ENCODE data around the gene COL4A1. TPM values are rescaled to one million over a fixed set of nuclear protein-coding genes. Genes with fewer than 3 reads are reported as not detected.

COL4A1 gene
- total RNA-seq, 1 donor from 2014 or later = 105 TPM

DNA sequence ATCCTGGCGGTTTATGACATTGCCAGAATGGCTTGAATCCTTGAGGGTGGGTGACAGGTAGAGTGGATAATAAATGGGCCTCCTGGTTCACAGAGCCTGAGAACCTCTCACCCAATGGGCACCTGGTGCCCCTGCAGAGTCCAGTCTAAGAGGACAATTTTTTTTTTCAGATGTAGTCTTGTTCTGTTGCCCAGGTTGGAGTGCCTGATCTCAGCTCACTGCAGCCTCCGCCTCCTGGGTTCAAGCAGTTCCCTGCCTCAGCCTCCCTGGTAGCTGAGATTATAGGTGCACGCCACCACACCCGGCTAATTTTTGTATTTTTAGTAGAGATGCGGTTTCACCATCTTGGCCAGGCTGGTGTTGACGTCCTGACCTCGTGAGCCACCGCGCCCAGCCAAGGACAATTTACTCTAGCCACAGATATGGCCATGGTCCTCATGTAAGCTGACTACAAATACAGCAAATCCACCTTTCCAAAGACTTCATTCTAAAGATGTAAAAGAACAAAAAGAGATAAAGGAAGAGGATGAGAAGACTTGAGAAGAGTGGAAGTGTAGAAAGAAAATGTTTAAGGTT, 33.1 kb upstream of the COL4A1 start:
- no peak for TF ChIP-seq EZH2 (IDR thresholded peaks at IDR 0.05)
- H3K79me2 ChIP-seq (ENCODE audit: low read depth) = peaks cover 65% of the 10 kb centered on the region
- Mint-ChIP-seq H3K27me3 (ENCODE audit: insufficient read depth, low read depth) (peaks cover 3% of the 10 kb centered on the region), H3K27ac (no peak overlapping the region), H3K9me3 (peaks cover 15% of the 10 kb centered on the region), H3K4me3 (no peak overlapping the region), H3K36me3 (peaks cover 36% of the 10 kb centered on the region), H3K4me1 (peaks cover 52% of the 10 kb centered on the region)
- no peaks in the 10 kb centered on the region for H3K9me3 ChIP-seq (ENCODE audit: low read depth)
- DNase-seq (ENCODE audit: low spot score) = no peak
- H3K27ac ChIP-seq = no peak overlapping the region
- peaks cover 27% of the 10 kb centered on the region for H3F3A ChIP-seq (ENCODE audit: low read depth)
- H2AFZ ChIP-seq (replicated peaks) = no peak overlapping the region
- H3K9ac ChIP-seq = no peak overlapping the region
- H3K36me3 ChIP-seq = no peaks in the 10 kb centered on the region
- H3K4me3 ChIP-seq = no peak overlapping the region
- H3K4me1 ChIP-seq = peaks cover 57% of the 10 kb centered on the region
- no peak overlapping the region for H3K4me2 ChIP-seq
- no peaks in the 10 kb centered on the region for H3K27me3 ChIP-seq
- H4K20me1 ChIP-seq (ENCODE audit: low read depth) = peaks cover 66% of the 10 kb centered on the region

DNA sequence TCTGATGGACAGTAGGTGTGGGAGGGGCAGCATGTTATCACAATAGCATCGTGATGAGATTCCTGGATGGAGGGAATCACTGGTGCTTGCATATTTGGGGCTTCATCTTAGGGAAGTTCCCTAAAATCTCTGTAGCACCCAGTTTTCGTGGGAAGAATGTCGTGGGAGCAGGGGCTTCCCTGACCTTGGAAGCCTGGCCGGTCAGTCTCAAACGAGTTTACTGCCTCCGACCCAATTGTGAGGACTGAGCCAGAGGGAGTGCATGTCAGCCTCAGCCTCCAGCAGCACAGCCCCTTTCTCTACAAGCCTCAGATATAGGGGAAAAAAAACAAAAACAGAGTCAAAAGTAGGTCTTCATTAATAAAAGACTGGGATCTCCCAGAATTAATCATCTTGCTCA, 32.3 kb upstream of the COL4A1 start:
- H3K27ac ChIP-seq = peak overlapping the region; percentile 89
- H3K27ac Mint-ChIP-seq = peak overlapping the region; percentile 98

DNA sequence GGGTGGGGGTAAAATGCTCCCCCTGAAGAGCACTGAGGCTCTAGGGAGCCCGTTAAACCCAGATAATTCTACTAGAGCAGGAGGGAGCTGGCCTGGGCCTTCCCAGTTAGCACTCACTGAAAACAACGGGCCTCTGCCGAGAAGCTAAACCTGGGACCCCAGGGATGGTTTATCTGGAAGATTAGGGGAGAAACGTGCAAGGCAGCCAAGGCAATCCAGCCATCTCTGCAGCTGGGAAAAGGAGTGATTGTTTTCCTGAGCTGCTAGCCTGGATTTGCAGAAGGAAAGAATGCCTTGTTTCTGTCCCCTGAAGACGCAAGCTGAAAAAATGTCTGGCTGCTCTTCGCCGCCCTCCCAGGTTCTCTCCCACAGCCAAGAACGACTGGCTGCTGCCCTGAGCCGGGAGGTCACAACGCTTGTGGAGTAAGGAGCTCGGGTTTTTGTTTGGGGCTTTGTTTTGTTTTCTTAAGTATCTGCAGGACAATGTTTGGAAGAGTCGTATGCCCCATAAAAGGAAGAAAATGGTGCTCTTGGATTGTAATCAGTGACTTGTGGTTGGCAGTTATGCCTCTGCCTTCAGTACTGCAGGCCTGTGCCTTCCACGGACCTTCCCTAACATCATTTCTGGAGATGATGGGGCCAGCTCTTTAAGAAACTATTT, 31.6 kb upstream of the COL4A1 start:
- Histone ChIP-seq H3K36me3 (no peaks in the 10 kb centered on the region), H3K9ac (no peak overlapping the region), H3K4me3 (peak overlapping the region; percentile 20), H3K27ac (peak overlapping the region; percentile 89), H3K4me1 (peaks cover 57% of the 10 kb centered on the region), H3F3A (ENCODE audit: low read depth) (peaks cover 27% of the 10 kb centered on the region), H4K20me1 (ENCODE audit: low read depth) (peaks cover 66% of the 10 kb centered on the region), H2AFZ (replicated peaks) (no peak overlapping the region), H3K27me3 (no peaks in the 10 kb centered on the region), H3K79me2 (ENCODE audit: low read depth) (peaks cover 57% of the 10 kb centered on the region), H3K4me2 (peak overlapping the region; percentile 67), H3K9me3 (ENCODE audit: low read depth) (no peaks in the 10 kb centered on the region)
- H3K27me3 Mint-ChIP-seq (ENCODE audit: insufficient read depth, low read depth) = peaks cover 3% of the 10 kb centered on the region
- H3K27ac Mint-ChIP-seq = peak overlapping the region; percentile 98
- peaks cover 39% of the 10 kb centered on the region for H3K36me3 Mint-ChIP-seq
- peaks cover 19% of the 10 kb centered on the region for H3K9me3 Mint-ChIP-seq
- peak; percentile 70 for DNase-seq (ENCODE audit: low spot score)
- H3K4me3 Mint-ChIP-seq = peak overlapping the region; percentile 63
- TF ChIP-seq, protein P1, sequence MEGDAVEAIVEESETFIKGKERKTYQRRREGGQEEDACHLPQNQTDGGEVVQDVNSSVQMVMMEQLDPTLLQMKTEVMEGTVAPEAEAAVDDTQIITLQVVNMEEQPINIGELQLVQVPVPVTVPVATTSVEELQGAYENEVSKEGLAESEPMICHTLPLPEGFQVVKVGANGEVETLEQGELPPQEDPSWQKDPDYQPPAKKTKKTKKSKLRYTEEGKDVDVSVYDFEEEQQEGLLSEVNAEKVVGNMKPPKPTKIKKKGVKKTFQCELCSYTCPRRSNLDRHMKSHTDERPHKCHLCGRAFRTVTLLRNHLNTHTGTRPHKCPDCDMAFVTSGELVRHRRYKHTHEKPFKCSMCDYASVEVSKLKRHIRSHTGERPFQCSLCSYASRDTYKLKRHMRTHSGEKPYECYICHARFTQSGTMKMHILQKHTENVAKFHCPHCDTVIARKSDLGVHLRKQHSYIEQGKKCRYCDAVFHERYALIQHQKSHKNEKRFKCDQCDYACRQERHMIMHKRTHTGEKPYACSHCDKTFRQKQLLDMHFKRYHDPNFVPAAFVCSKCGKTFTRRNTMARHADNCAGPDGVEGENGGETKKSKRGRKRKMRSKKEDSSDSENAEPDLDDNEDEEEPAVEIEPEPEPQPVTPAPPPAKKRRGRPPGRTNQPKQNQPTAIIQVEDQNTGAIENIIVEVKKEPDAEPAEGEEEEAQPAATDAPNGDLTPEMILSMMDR (IDR thresholded peaks at IDR 0.05) = no peak
- TF ChIP-seq EZH2phosphoT487 (IDR thresholded peaks at IDR 0.05) (no peak), EZH2 (IDR thresholded peaks at IDR 0.05) (no peak)
- H3K4me1 Mint-ChIP-seq = peaks cover 52% of the 10 kb centered on the region

More for the DNA sequence above, 32.3 kb upstream of the COL4A1 start:
- Histone ChIP-seq H3K4me2 (peak overlapping the region; percentile 67), H3K27me3 (no peaks in the 10 kb centered on the region), H3F3A (ENCODE audit: low read depth) (peaks cover 27% of the 10 kb centered on the region), H3K79me2 (ENCODE audit: low read depth) (peaks cover 59% of the 10 kb centered on the region), H4K20me1 (ENCODE audit: low read depth) (peaks cover 66% of the 10 kb centered on the region), H3K9me3 (ENCODE audit: low read depth) (no peaks in the 10 kb centered on the region), H3K4me3 (no peak overlapping the region), H2AFZ (replicated peaks) (no peak overlapping the region), H3K9ac (no peak overlapping the region), H3K36me3 (no peaks in the 10 kb centered on the region), H3K4me1 (peaks cover 57% of the 10 kb centered on the region)
- Mint-ChIP-seq H3K27me3 (ENCODE audit: insufficient read depth, low read depth) (peaks cover 3% of the 10 kb centered on the region), H3K9me3 (peaks cover 21% of the 10 kb centered on the region), H3K36me3 (peaks cover 39% of the 10 kb centered on the region), H3K4me1 (peaks cover 52% of the 10 kb centered on the region), H3K4me3 (no peak overlapping the region)
- TF ChIP-seq EZH2phosphoT487 (IDR thresholded peaks at IDR 0.05) = no peak
- TF ChIP-seq, protein P1 (IDR thresholded peaks at IDR 0.05) = no peak
- TF ChIP-seq EZH2 (IDR thresholded peaks at IDR 0.05) = no peak
- DNase-seq (ENCODE audit: low spot score) = no peak

DNA sequence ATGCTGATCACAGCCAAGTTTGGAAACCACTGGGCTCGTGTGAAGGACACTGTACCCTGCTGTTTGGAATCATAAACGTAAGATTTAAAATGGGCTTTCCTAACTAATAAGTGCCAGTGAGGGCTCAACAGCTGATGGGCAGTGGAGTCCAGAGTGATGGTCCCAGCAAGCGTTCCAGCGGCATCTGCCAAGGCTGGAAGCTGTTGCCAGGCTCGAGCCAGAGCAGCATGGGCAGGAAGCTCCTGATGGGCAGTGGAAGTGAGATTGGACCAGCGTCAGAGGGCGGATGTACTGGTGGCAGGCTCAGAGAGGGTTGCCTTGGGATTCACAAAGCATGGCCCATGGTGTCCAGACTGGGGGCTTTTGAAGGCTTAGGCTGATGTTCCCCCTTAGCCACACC, 30.3 kb upstream of the COL4A1 start:
- no peak for DNase-seq (ENCODE audit: low spot score)
- Histone ChIP-seq H3K4me1 (peaks cover 52% of the 10 kb centered on the region), H4K20me1 (ENCODE audit: low read depth) (peaks cover 56% of the 10 kb centered on the region), H3K36me3 (no peaks in the 10 kb centered on the region), H3K27ac (peak overlapping the region; percentile 89), H3K4me3 (no peak overlapping the region), H3K79me2 (ENCODE audit: low read depth) (peaks cover 52% of the 10 kb centered on the region), H2AFZ (replicated peaks) (no peak overlapping the region), H3F3A (ENCODE audit: low read depth) (peaks cover 27% of the 10 kb centered on the region), H3K9me3 (ENCODE audit: low read depth) (no peaks in the 10 kb centered on the region), H3K4me2 (peak overlapping the region; percentile 67), H3K9ac (no peak overlapping the region), H3K27me3 (no peaks in the 10 kb centered on the region)
- H3K27me3 Mint-ChIP-seq (ENCODE audit: insufficient read depth, low read depth) = peaks cover 3% of the 10 kb centered on the region
- peaks cover 21% of the 10 kb centered on the region for H3K9me3 Mint-ChIP-seq
- TF ChIP-seq EZH2phosphoT487 (IDR thresholded peaks at IDR 0.05) (no peak), EZH2 (IDR thresholded peaks at IDR 0.05) (no peak)
- TF ChIP-seq, protein P1 (IDR thresholded peaks at IDR 0.05) = no peak
- H3K4me1 Mint-ChIP-seq = peaks cover 52% of the 10 kb centered on the region
- peak overlapping the region; percentile 92 for H3K27ac Mint-ChIP-seq
- peaks cover 48% of the 10 kb centered on the region for H3K36me3 Mint-ChIP-seq
- no peak overlapping the region for H3K4me3 Mint-ChIP-seq

Data from neural progenitor cell (in vitro differentiated cells).